GM18505 (cell line): Measurements from ENCODE around the gene TNFRSF19.

Experiments used
- ATAC-seq: cut with Tn5 transposase; IDR thresholded peaks from one replicate; pipeline ENCODE4 v1.9.1; 2021; ENCODE audit not compliant: unreplicated experiment
- POLR2A ChIP-seq: IDR thresholded peaks from 4 replicates; pipeline ENCODE4 v1.6.1; 2011; ENCODE audit warnings: borderline replicate concordance; ENCODE audit not compliant: insufficient read depth, insufficient read length; ENCODE audit errors: extremely low read depth

TNFRSF19 gene

DNA sequence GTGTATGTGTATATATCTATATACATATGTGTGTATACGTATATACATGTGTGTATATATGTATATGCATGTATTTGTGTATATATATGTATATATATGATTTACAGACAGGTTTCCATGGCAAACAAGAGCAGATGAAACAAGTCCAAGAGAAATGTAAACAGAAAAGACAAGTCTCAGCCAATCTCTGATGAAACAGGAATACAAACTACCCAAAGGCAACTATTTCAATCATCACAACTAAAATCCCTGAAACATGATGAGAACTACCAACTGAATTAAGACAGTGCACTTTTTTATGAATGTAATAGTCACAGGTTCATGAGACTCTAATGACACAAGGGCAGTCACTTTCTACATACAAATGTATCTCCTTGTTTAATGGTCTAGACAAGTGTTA lies 140.2 kb downstream of the TNFRSF19 start:
- no peak for TF ChIP-seq POLR2A
- no peak for ATAC-seq

DNA sequence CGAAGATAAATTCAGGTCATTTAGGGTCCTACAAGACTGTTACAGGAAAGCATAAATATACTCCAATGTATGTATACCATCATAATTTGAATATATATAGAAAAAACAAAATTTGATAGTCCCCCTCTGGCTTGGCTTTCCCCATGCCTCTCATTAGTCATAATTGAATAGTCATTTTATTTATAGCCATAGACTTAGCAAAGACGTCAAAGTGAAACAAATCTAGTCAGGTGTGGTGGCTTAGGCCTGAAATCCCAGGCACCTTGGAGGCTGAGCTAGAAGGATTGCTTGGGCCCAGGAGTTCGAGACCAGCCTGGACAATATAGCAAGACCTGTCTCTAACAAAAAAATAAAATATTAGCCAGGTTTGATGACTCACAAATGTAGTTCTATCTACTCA lies 141.1 kb downstream of the TNFRSF19 start:
- no peak for ATAC-seq
- no peak for TF ChIP-seq POLR2A

DNA sequence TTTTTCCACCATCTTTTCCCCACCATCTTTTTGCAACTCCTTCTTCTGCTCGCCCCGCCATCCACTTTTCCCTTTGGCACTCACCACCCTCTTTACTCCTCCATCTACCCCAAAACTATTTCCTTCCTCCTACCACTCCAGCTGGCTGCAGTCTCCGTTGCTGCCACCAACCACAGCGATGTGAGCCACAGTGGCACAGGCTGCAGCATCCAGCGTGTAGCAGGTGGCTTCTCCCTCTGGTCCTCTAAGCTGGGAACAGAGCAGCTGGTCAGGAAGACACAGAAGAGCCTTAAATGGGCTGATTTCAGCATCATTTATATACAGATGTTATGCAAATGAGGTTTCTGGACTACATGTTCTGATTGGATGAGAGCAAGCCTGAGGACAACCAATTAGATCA lies 144.5 kb downstream of the TNFRSF19 start:
- TF ChIP-seq POLR2A, result no peak
- ATAC-seq, result no peak

DNA sequence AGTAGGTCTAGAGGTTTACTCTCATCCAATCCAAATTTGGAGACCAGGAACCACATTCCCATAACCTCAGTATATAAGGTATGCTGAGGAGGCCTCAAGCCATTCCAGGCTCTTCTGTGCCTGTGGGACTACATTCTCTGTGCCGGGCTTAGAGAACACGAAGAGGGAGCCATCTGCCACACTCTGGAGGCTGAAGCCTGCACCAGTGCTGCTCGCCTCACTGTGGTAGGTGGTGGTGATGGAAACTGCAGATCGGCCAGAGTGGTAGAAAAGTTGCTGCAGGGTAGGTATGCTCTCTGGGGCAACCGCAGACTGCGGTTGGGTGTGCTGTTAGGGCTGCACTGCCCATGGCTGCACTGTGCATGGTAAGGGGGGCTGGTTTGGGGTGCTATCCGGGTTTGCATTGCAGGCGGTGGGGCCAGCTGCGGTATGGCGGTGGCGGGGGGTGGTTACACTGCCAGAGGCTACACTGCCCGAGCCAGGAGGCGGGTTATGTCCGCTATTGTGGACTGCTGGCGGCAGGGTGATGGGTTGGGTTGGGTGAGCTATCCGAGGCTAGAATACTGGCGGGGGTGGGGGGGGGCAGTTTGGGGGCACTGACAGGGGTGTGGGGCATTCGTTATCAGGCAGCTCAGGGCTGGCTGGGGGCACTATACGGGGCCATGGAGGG lies 145.0 kb downstream of the TNFRSF19 start:
- TF ChIP-seq POLR2A, result no peak
- no peak for ATAC-seq

DNA sequence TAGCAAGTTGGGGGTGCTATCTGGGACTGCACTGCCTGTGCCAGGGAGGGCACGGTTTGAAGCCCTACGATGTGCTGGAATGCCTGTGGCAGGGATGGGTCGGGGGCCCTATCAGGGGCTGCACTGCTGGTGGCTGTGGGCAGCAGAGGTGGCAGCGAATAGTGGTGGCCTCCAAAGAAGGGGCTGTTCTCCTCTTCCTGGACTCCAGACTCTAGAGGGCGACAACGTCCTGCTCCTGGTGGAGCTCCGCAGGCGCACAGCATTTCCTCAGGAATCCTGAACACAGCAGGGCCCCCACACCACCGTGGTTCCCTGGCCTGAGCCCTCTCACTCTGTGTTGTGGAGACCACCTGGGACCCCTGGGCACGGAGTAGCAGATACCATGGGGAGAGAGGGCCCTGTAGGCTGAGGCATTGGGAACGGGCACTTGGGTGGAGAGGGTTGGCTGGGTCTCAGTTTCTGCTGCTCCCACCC lies 145.6 kb downstream of the TNFRSF19 start:
- no peak for TF ChIP-seq POLR2A
- no peak for ATAC-seq

DNA sequence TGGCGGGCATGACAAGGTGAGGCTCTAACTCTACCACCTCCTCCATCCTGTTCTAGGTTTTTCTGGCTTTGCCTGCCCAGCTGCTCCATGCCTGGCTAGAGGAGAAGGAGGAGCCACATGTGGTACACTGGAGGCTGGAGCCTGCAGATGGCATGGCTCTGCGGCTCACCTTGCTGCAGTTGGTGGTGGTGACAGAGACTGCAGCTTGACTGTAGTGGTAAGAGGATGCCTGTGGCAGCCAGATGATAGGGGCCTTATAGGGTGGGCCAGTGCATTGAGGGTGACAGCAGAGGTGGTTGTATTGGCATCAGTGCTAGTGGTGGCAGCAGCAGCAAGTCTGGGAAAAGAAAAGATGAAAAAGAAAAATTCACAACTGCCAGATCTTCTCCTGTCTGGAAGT lies 146.2 kb downstream of the TNFRSF19 start:
- ATAC-seq, result no peak
- TF ChIP-seq POLR2A, result no peak

DNA sequence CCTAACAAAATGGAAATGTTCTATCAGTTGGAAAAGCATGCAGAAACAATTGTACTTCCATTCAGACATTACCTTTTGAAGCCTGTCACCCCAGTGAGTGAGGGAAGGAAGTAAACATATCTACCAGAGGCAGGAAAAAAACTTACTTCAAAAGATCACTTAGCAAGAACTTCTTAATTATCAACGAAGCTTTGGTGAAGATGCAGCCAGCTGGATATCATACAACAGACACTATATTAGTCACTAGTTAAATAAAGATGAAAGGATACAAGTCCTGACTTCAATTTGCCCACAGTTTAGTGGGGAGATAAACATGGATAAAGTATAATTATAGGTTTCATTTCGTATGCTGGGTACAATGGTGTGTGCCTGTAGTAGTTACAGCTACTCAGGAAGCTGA lies 148.8 kb downstream of the TNFRSF19 start:
- ATAC-seq, result no peak
- TF ChIP-seq POLR2A, result no peak

DNA sequence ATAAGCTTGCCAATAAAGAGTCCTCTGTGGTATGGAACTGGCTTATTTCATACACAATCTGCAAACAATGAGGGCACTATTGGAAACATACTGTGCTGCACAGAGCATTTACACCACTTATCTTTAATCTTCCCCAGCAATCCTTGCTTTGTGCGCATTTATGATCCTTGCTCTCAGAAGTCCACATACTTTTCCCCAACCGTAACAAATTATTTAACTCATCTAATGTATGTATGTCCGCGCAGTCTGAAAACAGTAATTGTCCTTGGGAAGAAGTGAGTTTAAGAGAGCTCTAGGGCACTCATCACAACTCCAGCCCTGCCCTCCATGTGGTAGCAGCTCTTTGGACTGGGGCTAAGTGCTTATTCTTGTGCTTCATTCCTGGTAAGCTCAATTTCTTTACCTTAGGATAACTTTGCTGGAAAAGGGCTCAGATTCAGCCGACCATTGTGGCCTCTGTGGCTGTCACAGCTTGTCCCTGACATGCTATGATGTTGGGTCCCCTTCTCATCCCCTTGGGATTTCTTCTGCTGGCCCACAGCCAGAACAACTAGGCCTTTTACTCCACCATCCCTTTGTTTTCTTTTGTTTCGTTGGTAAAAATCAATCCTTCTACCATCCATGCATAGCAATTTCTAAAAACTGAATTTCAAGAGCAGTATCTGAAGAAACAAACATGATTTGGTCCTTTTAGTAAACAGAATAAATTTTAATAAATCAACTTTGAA lies 152.7 kb downstream of the TNFRSF19 start:
- no peak for ATAC-seq

DNA sequence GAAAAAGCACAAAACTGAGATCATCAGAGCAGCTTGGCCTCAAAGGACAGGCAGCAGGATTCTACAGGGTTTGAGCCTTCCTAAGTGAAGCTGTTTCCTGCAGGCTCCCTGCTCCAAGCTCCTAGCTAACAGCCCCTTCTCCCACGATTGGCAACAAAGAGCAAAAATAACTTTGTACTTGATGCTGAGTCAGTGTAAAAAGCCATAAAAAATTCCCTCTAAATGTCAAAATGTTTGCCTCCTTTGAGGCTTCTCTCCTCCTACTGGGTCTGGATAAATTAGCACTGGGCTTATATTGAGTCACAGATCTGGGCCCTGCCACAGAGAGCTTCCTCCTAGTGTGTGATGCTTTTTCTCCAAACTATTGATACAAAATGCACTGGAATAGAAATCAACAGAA lies 153.3 kb downstream of the TNFRSF19 start:
- no peak for ATAC-seq

More for the DNA sequence above, 152.7 kb downstream of the TNFRSF19 start:
- TF ChIP-seq POLR2A, result no peak

DNA sequence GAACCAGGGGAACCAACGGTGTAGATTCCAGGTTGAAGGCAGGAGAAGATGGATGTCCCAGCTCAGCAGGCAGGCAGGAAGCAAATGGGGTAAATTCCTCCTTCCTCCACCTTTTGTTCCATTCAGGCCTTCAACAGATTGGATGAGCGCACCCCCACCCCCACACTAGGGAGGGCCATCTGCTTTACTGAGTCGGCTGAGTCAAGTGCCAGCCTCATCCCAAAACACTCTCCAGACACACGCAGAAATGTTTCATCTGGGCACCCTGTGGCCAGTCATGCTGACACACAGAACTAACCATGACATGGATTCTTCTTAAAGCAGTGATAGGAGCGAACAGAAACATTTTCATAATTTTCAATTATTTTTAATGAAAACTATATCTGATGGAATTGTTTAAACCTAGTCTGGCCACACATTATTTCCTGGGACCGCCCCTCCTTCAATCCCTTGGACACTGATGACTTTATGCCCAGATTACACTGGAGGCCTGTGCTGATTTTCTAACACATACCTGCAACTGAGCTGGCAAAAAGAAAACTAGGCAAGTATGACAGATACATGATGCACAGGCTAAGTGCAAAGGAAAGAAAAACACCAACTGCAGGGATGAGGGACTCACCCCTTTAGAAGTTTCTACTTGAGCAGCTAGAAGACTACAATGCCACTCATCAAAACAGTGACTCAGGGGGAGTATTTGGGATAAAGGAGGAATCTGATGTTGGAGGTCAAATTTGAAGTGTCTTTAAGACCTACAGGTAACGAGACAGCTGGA lies 154.2 kb downstream of the TNFRSF19 start:
- TF ChIP-seq POLR2A, result no peak
- no peak for ATAC-seq

More for the DNA sequence above, 153.3 kb downstream of the TNFRSF19 start:
- no peak for TF ChIP-seq POLR2A
